ENCODE measurements around the gene RC3H1. TPM values are rescaled to one million over a fixed set of nuclear protein-coding genes. Genes with fewer than 3 reads are reported as not detected.
"Not testable (repeated sequence)": the region's sequence is repeated elsewhere in the genome, so short reads cannot be mapped to it uniquely, and the experiment has no call there.

The RC3H1 gene
- total RNA-seq, 1 donor from 2014 or later = 20.2 TPM

DNA sequence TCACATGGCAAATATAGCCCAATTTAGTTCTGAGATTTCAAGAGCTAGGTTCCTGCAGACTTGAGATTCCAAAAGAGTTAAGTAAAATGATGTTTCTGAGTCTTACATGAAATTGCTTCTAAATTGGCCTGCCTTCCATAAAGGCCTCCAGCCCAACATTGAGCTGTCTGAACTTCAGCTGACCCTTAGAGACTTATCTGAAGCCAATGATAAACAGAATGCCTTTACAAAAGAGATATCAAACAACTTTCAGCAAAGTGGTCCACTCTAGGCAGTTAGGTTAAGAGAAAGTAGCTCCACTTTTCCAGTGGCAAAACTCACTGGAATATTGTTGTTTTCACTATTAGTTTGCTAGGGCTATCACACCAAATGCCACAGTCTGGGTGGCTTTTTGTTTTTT, 6.3 kb upstream of the RC3H1 start:
- peak; percentile 27 for DNase-seq (ENCODE audit: low spot score)

DNA sequence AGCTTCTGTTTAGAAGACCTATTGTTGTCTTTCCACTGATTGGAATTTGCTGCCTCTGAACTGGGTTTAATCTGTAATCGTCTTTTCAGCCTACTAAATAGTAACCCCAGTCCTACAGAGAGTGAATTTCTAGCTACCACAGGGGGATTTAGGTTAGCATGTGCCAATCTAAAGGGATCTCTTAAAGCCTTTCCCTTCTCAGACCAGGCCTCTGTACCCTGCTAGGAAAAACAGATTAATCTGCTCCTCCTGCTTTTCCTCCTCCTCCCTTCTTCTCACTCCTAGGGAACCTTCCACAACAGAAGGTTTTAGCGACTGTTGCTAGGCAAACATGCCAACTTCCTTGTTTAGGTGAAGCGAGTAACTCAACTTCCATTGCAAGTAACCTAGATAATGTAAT, 1.3 kb upstream of the RC3H1 start:
- peak; percentile 75 for DNase-seq (ENCODE audit: low spot score)

- no peak for DNase-seq (ENCODE audit: low spot score)
Observed at GRCh38 chr1:174022976-174023277, 770 bp upstream of the RC3H1 start.

DNA sequence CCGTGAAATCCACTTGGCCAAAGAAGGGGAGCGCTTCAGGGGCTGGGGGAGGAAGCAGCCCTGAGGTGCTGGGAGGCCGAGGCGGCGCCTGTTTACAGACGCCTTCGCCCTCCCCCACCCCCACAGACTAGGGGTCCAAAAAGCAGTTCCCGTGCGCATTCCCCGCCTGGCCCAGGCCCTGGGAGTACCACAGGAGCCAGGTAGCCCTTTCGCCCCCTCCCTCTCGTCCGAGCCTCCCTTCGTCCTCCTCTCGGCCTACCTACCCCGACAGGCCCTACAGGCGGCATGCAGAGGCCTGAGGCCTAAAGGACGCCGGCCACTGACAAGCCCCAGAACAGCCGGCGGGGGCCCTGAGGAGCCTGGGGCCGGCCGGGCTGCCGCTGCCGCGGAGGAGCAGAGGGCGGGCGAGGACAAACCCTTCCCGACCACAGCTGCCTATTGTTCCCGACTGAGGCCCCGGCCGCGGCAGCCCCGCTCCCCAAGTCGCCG, 522 bp downstream of the RC3H1 start:
- DNase-seq (ENCODE audit: low spot score) = peak; percentile 55

DNA sequence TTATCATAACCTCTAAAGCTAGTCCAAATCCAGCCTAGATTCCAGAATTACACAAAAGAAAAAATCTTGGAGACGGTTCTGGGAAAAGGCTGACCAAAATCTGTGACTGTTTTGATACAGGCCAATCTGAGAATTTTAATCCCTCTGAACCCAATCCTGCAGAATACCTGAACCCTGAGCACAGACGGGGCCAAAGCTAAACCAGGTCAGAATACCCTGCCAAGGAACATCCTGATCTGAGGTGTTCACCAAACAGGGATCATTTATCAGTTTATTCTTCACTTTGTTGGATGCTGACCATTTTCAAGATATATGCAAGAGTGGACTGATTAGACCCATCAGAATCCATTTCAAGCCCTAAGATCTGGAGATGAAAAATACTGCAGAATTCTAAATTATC, 3.6 kb downstream of the RC3H1 start:
- DNase-seq (ENCODE audit: low spot score) = no peak

- DNase-seq (ENCODE audit: low spot score) = peak; percentile 14
Observed at GRCh38 chr1:174017231-174017970, 4.8 kb downstream of the RC3H1 start.

GRCh38 chr1:174013864-174014418, 8.2 kb downstream of the RC3H1 start:
- no peak for DNase-seq (ENCODE audit: low spot score)

DNA sequence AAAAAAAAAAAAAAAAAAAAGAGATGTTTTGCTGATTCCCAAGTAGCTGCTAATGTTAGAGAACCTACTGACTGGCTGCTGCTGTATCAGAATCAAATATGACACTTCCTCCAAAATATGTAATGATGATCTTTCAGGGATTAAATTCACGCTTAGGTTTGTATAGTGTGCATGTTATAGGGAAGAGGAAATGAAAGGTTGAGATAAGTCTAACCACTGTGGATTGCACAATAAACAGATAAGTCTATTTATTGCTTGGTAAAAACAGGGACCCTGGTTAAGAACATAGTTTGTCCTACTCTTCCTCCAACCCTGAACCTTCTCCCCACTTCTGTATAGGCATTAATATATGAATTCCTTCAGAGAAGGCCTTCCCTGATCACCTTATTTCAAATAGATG, 13.2 kb downstream of the RC3H1 start:
- DNase-seq (ENCODE audit: low spot score) = no peak

DNA sequence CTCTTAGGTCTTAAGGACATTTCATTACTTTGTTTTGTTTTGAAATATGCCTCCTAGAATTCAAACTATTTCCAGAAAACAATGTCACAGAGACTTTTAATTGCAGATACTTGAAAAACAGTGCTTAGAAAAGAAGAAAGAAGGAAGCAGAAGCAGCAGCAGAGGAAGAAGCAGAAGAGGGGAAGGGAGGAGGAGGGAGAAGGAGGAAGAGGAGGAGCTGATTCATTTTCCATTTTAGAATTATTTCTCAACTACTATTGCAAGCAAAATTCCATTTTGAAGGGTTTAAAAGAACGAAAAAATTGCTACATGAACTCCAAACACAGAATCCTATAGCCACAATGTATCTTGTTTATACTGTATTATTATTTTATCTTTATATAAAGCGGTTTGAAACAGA, 13.9 kb downstream of the RC3H1 start:
- no peak for DNase-seq (ENCODE audit: low spot score)

GRCh38 chr1:174007851-174008250, 14.3 kb downstream of the RC3H1 start:
- DNase-seq (ENCODE audit: low spot score) = no peak

GRCh38 chr1:174005032-174005431, 17.1 kb downstream of the RC3H1 start:
- peak; percentile 23 for DNase-seq (ENCODE audit: low spot score)

- no peak for DNase-seq (ENCODE audit: low spot score)
Observed at GRCh38 chr1:174003867-174004266, 18.3 kb downstream of the RC3H1 start.

DNA sequence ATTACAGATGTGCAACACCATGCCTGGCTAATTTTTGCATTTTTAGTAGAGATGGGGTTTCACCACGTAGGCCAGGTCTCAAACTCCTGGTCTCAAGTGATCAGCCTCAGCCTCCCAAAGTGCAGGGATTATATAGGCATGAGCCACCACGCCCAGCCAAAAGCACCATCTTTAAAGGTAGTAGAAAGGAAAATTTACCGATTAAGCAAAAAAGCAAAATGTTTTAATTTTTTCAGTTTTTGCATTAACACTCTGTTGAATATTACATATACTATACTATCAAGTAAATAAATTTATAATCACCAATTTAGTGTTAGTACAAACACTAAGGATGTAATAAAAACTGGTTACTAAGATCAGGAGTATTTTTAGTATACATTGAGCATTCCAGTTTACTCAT, 20.6 kb downstream of the RC3H1 start:
- DNase-seq (ENCODE audit: low spot score) = no peak

GRCh38 chr1:174000371-174000770, 21.8 kb downstream of the RC3H1 start:
- DNase-seq (ENCODE audit: low spot score) = peak; percentile 5

GRCh38 chr1:173997791-173998190, 24.4 kb downstream of the RC3H1 start:
- no peak for DNase-seq (ENCODE audit: low spot score)

- DNase-seq (ENCODE audit: low spot score) = no peak
Observed at GRCh38 chr1:173996995-173997394, 25.2 kb downstream of the RC3H1 start.

GRCh38 chr1:173995475-173995874, 26.7 kb downstream of the RC3H1 start:
- DNase-seq (ENCODE audit: low spot score) = no peak

- DNase-seq (ENCODE audit: low spot score) = not testable (repeated sequence)
Observed at GRCh38 chr1:173993948-173994347, 28.2 kb downstream of the RC3H1 start.

DNA sequence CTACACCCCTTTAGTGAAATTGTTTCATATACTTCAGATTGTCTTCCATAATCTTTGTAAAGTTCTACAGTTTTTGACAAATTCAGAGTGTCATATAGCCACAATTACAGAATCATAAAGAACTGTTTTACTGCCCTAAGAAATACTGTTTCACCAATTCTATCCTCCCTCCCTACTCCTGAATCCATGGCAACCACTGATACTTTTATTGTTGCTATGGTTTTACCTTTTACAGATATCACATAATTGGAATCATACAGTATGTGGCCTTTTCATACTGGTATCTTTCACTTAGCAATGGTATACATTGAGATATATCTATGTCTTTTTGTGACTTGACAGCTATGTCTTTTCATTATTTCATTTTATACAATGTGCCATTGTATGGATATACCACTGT, 34.1 kb downstream of the RC3H1 start:
- no peak for DNase-seq (ENCODE audit: low spot score)

- DNase-seq (ENCODE audit: low spot score) = no peak
Observed at GRCh38 chr1:173986951-173987350, 35.2 kb downstream of the RC3H1 start.

- DNase-seq (ENCODE audit: low spot score) = no peak
Observed at GRCh38 chr1:173970252-173970651, 51.9 kb downstream of the RC3H1 start.

GRCh38 chr1:173965896-173966295, 56.3 kb downstream of the RC3H1 start:
- DNase-seq (ENCODE audit: low spot score) = not testable (repeated sequence)

GRCh38 chr1:173963477-173963876, 58.7 kb downstream of the RC3H1 start:
- no peak for DNase-seq (ENCODE audit: low spot score)

DNA sequence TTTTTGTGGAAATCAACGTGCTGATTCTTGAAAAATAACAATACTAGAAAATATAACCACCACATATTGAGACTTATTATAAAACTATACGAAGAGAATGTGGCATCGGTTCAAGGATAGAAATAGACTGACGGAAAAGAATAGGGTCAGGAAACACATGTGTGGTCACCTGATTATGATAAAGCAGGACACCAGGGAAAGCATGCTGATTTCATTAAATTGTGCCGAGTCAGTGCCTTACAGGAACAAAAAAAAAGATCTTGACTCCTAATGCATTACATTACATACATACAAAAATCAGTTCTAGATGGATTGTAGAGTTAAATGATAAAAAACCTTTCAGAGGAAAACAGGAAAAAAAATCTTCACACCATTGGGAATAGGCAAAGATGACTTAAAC, 61.5 kb downstream of the RC3H1 start:
- DNase-seq (ENCODE audit: low spot score) = no peak

Measured in umbilical cord (tissue), 2 donors.